Neuronal stem cell (in vitro differentiated cells): ENCODE measurements around the gene KRT6B.

ENCODE experiments used
- DNase-seq: peaks from one replicate; pipeline ENCODE4 v3.0.0-alpha.2; 2013; ENCODE audit warnings: low spot score
- H2AFZ ChIP-seq: one replicate; pipeline ENCODE4 v1.6.1; 2013; ENCODE audit warnings: mild to moderate bottlenecking, low read length, inconsistent platforms
- H2AK5ac ChIP-seq: 2 replicates; pipeline ENCODE4 v1.6.1; 2013; ENCODE audit warnings: low read depth, mild to moderate bottlenecking, inconsistent platforms, low read length, moderate library complexity, mixed read lengths
- H2BK120ac ChIP-seq: 2 replicates; pipeline ENCODE4 v1.6.1; 2013; ENCODE audit warnings: low read depth, mild to moderate bottlenecking, inconsistent platforms, low read length, moderate library complexity, mixed read lengths
- H2BK12ac ChIP-seq: one replicate; pipeline ENCODE4 v1.6.1; 2013; ENCODE audit warnings: low read length, inconsistent platforms
- H2BK15ac ChIP-seq: 2 replicates; pipeline ENCODE4 v1.6.1; 2013; ENCODE audit warnings: mild to moderate bottlenecking, low read length, inconsistent platforms, mixed read lengths
- H2BK5ac ChIP-seq: one replicate; pipeline ENCODE4 v1.6.1; 2013; ENCODE audit warnings: inconsistent platforms, mild to moderate bottlenecking, low read length, moderate library complexity
- H3K14ac ChIP-seq: one replicate; pipeline ENCODE4 v1.6.1; 2013; ENCODE audit warnings: low read length, inconsistent platforms
- H3K18ac ChIP-seq: 2 replicates; pipeline ENCODE4 v1.6.1; 2013; ENCODE audit warnings: low read length, inconsistent platforms
- H3K23ac ChIP-seq: 2 replicates; pipeline ENCODE4 v1.6.1; 2013; ENCODE audit warnings: low read depth, mild to moderate bottlenecking, mixed read lengths, low read length, inconsistent platforms; ENCODE audit not compliant: poor library complexity
- H3K27ac ChIP-seq: replicated peaks from 3 replicates; pipeline ENCODE4 v1.5.1; 2013; ENCODE audit warnings: low read length, inconsistent platforms
- H3K27me3 ChIP-seq, 3 experiments: 2 replicates each; pipeline ENCODE4 v1.6.1; 2013; ENCODE audit warnings: low read length in 3 of 3, mild to moderate bottlenecking in 2 of 3, inconsistent platforms in 1 of 3, low read depth in 1 of 3, mixed read lengths in 1 of 3, moderate library complexity in 1 of 3; ENCODE audit not compliant: control insufficient read depth in 3 of 3, insufficient read depth in 3 of 3
- H3K36me3 ChIP-seq, 2 donors: replicated peaks in 1 of 2; 2 replicates each; pipeline ENCODE4 v1.6.1; 2013; ENCODE audit warnings: low read length in 2 of 2; ENCODE audit not compliant: control insufficient read depth in 2 of 2, insufficient read depth in 2 of 2
- H3K4ac ChIP-seq: 2 replicates; pipeline ENCODE4 v1.6.1; 2013; ENCODE audit warnings: inconsistent platforms, mild to moderate bottlenecking, low read length, moderate library complexity
- H3K4me1 ChIP-seq, 2 donors: 1 replicate in 1 of 2; 2 replicates in 1 of 2; pipeline ENCODE4 v1.6.1; 2013; ENCODE audit warnings: low read length in 2 of 2, low read depth in 1 of 2; ENCODE audit not compliant: control insufficient read depth in 2 of 2, insufficient read depth in 1 of 2
- H3K4me2 ChIP-seq: one replicate; pipeline ENCODE4 v1.6.1; 2013; ENCODE audit warnings: mild to moderate bottlenecking, low read length, inconsistent platforms; ENCODE audit not compliant: insufficient read depth, poor library complexity, severe bottlenecking
- H3K4me3 ChIP-seq, 2 donors: 2 replicates each; pipeline ENCODE4 v1.5.1; 2013; ENCODE audit warnings: low read length in 2 of 2, mild to moderate bottlenecking in 2 of 2, inconsistent platforms in 1 of 2, moderate library complexity in 1 of 2
- H3K79me1 ChIP-seq: one replicate; pipeline ENCODE4 v1.6.1; 2013; ENCODE audit warnings: low read depth, mild to moderate bottlenecking, inconsistent platforms, low read length, moderate library complexity
- H3K9ac ChIP-seq: one replicate; pipeline ENCODE4 v1.6.1; 2013; ENCODE audit warnings: mild to moderate bottlenecking, low read depth, low read length, inconsistent platforms; ENCODE audit not compliant: poor library complexity
- H3K9me3 ChIP-seq, 2 donors: replicated peaks in 1 of 2; 2 replicates each; pipeline versions ENCODE3 to v1.6.1; 2013; ENCODE audit warnings: low read length in 2 of 2, mild to moderate bottlenecking in 2 of 2, inconsistent platforms in 1 of 2, low read depth in 1 of 2, mixed read lengths in 1 of 2, moderate library complexity in 1 of 2; ENCODE audit not compliant: control insufficient read depth in 2 of 2, insufficient read depth in 1 of 2
- H4K8ac ChIP-seq: one replicate; pipeline ENCODE4 v1.6.1; 2013; ENCODE audit warnings: low read depth, mild to moderate bottlenecking, inconsistent platforms, low read length, moderate library complexity
- H4K91ac ChIP-seq: one replicate; pipeline ENCODE4 v1.6.1; 2013; ENCODE audit warnings: low read length, low read depth, mild to moderate bottlenecking, inconsistent platforms; ENCODE audit not compliant: poor library complexity
- WGBS, 2 donors: extraction: QIAGEN DNeasy Blood & Tissue Kit; methylation state at CpG; one replicate each; pipeline ENCODE4 v1.1.7; 2013; ENCODE audit warnings: missing lambda C conversion rate in 2 of 2, mixed read lengths in 1 of 2; ENCODE audit not compliant: insufficient read length in 2 of 2, insufficient replicate concordance in 1 of 2; ENCODE audit errors: extremely low coverage in 2 of 2; 5-methylcytosine and 5-hydroxymethylcytosine counted together

KRT6B gene

DNA sequence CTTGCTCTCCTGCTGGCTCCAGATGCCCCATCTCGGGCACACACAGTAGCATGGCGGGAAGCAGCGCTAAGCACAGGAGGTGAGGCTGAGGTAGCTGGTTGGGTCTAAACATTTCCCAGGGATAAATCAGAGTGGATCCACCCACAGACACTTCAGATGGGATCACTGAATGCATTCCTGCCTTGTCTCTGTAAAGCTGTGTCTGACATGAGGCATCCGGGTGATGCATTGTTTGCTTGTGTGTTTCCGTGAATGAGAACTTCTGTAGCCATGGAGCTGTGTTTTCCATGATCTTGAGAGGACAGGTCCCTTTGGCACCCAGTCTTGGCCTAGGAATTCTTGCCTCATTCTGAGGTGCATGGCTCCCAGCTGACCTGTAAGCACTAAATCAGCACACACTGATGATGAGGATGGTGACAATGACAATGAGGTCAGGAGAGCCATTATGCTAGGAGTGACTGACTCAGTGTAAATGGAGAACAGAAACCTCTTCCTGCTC lies 11.1 kb downstream of the KRT6B start:
- no peaks in the 10 kb centered on the region for H3K79me1 ChIP-seq
- no peak overlapping the region for H4K8ac ChIP-seq
- H3K4me3 ChIP-seq, result no peak overlapping the region
- H3K36me3 ChIP-seq, result no peaks in the 10 kb centered on the region
- H3K9ac ChIP-seq, result no peak overlapping the region
- H2AFZ ChIP-seq, result no peak overlapping the region
- H3K4ac ChIP-seq, result no peak overlapping the region
- H2BK12ac ChIP-seq, result no peak overlapping the region
- peaks cover 0 to 21% of the 10 kb centered on the region in 2 donors for H3K4me1 ChIP-seq
- no peak overlapping the region for H3K27ac ChIP-seq
- H3K14ac ChIP-seq, result no peak overlapping the region
- H2BK5ac ChIP-seq, result no peak overlapping the region
- H3K9me3 ChIP-seq, result no peaks in the 10 kb centered on the region
- H2BK15ac ChIP-seq, result no peak overlapping the region
- H2BK120ac ChIP-seq, result no peak overlapping the region
- H2AK5ac ChIP-seq, result no peak overlapping the region
- no peaks in the 10 kb centered on the region for H3K27me3 ChIP-seq
- WGBS, 2 donors, result no CpG with 5 or more reads among the region's 5 CpGs
- no peak overlapping the region for H3K23ac ChIP-seq
- peak overlapping the region; percentile 15 for H3K18ac ChIP-seq
- H3K4me2 ChIP-seq, result no peak overlapping the region
- no peak overlapping the region for H4K91ac ChIP-seq
- DNase-seq, result no peak

DNA sequence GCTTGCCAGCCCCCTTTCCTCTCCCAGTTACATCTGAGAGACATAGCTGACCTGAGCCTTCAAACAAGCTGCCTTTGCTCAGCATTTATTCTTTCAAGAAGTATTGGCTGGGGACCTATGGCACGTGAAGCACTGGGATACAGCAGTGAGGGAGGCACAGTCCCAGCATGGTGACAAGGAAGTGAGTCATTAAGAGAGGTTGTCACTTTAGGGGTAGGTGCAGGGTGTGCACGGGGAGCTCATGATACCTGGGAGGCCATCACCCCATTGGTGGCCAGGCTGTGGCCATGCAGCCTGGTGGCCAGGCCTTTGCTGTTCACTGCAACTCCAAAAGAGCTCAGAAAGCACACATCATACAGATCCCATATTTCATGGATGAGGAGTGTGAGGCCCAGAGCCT lies 12.1 kb downstream of the KRT6B start:
- DNase-seq, result no peak
- no peak overlapping the region for H2AK5ac ChIP-seq
- H2BK12ac ChIP-seq, result no peak overlapping the region
- H3K9me3 ChIP-seq, result no peaks in the 10 kb centered on the region
- no peak overlapping the region for H3K4me3 ChIP-seq
- H3K9ac ChIP-seq, result no peak overlapping the region
- no peak overlapping the region for H2BK5ac ChIP-seq
- H3K14ac ChIP-seq, result no peak overlapping the region
- no CpG with 5 or more reads among the region's 2 CpGs for WGBS, 2 donors
- no peaks in the 10 kb centered on the region for H3K79me1 ChIP-seq
- no peak overlapping the region for H3K4ac ChIP-seq
- H4K8ac ChIP-seq, result peak overlapping the region; percentile 93
- H3K27ac ChIP-seq, result no peak overlapping the region
- no peak overlapping the region for H3K23ac ChIP-seq
- peaks cover 0 to 22% of the 10 kb centered on the region in 2 donors for H3K4me1 ChIP-seq
- no peak overlapping the region for H4K91ac ChIP-seq
- no peak overlapping the region for H2AFZ ChIP-seq
- H2BK120ac ChIP-seq, result no peak overlapping the region
- no peaks in the 10 kb centered on the region for H3K27me3 ChIP-seq
- H3K4me2 ChIP-seq, result no peak overlapping the region
- H3K18ac ChIP-seq, result peak overlapping the region; percentile 1
- no peak overlapping the region for H2BK15ac ChIP-seq
- no peaks in the 10 kb centered on the region for H3K36me3 ChIP-seq

DNA sequence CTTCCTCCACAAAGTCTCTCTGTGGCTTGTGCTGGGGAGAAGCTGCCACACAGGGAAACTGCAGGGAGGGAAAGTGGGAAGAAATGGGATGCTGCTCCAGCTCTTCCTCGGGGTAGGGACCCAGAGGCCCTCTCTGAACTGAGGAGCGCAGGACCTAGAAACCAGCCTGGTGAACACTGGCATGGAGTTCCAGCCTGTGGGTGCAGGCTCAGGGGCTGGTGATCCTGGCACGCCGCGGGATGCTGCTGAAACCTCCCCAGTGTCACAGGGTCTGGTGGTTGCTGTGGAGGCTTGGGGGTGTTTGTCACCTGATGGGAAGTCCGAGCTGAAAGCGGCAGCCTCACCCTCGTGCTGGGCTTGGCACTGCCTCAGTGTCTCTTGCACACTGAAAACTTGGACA lies 12.5 kb downstream of the KRT6B start:
- Histone ChIP-seq H2BK15ac (no peak overlapping the region), H3K27me3 (no peaks in the 10 kb centered on the region), H2AK5ac (peak overlapping the region; percentile 58), H3K14ac (peak overlapping the region; percentile 49), H3K9me3 (no peaks in the 10 kb centered on the region), H3K23ac (peak overlapping the region; percentile 25), H3K79me1 (no peaks in the 10 kb centered on the region), H4K8ac (no peak overlapping the region), H3K9ac (no peak overlapping the region), H3K4ac (no peak overlapping the region), H3K4me1 (peaks cover 0 to 22% of the 10 kb centered on the region in 2 donors), H2BK120ac (no peak overlapping the region), H3K4me2 (no peak overlapping the region), H3K18ac (peak overlapping the region; percentile 38), H2BK5ac (no peak overlapping the region), H3K27ac (no peak overlapping the region), H2BK12ac (no peak overlapping the region), H4K91ac (no peak overlapping the region), H3K36me3 (no peaks in the 10 kb centered on the region), H2AFZ (no peak overlapping the region), H3K4me3 (no peak overlapping the region)
- no peak for DNase-seq
- WGBS, 2 donors, result no CpG with 5 or more reads among the region's 8 CpGs

DNA sequence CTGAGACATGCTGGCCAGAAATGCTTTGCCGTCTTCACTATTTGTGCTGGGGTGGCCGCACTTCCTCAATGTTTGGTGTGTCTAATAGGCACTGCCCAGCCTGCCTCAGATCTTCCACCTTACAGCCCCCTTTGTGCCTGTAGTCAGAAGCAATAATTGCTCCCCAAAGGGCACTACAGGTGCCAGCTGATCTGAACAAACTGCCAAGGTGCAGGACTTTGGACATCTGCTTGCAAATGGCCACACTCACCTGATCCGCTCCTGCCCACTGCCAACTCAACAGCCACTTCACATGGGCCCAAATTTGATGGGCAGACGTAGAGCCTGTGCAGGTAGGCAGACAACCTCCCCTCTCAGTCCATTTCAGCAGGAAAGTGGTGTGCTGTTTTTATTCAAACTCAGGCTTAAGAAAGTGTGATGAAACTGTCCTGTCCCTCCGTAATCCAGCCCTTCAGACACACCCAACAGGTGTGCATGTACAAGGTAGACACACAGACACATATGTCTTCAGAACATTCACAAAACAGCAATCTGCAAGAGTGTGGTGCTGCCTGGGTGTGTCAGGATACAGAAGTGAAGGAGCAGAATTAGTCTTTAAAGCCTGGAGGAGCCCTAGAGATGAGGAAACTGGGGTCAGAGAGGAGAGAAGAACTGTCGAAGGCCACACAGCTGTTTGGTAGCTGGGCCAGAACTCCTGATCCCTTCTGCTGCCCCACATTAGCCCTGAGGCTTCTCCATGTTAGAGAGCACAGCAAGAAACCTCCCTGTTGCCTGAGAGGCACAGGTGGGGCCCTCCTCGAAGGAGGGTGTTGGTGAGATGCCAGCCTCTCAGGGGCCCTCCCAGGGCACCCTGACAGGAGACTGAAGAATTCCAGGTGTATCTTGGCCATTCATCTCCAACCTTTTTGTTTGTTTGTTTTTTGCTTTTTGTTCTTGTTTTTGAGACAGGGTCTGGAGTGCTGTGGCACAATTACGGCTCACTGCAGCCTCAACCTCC lies 13.3 kb downstream of the KRT6B start:
- Histone ChIP-seq H3K9ac (no peak overlapping the region), H2BK120ac (no peak overlapping the region), H3K27me3 (no peaks in the 10 kb centered on the region), H3K27ac (no peak overlapping the region), H3K23ac (no peak overlapping the region), H4K91ac (no peak overlapping the region), H3K4me2 (no peak overlapping the region), H3K4me1 (peaks cover 0 to 22% of the 10 kb centered on the region in 2 donors), H3K14ac (no peak overlapping the region), H3K79me1 (no peaks in the 10 kb centered on the region), H2BK12ac (no peak overlapping the region), H2BK5ac (no peak overlapping the region), H3K4ac (no peak overlapping the region), H2AK5ac (no peak overlapping the region), H2AFZ (no peak overlapping the region), H2BK15ac (no peak overlapping the region), H3K36me3 (no peaks in the 10 kb centered on the region), H4K8ac (no peak overlapping the region), H3K18ac (no peak overlapping the region), H3K9me3 (no peaks in the 10 kb centered on the region), H3K4me3 (no peak overlapping the region)
- WGBS, 2 donors, result no CpG with 5 or more reads among the region's 8 CpGs
- no peak for DNase-seq
